HepG2 (cell line): ENCODE measurements around the gene CREG2. TPM values are rescaled to one million over a fixed set of nuclear protein-coding genes. Genes with fewer than 3 reads are reported as not detected.

Source experiments
- HMG20A ChIP-seq: IDR thresholded peaks from 2 replicates; pipeline ENCODE4 v1.6.1; 2016; ENCODE audit warnings: borderline replicate concordance
- HMGXB3 ChIP-seq: sonication (generic); formaldehyde crosslinking; IDR thresholded peaks from 2 replicates; pipeline ENCODE4 v1.4.0; 2020; ENCODE audit warnings: missing genetic modification reagents, borderline replicate concordance
- MLLT10 ChIP-seq: sonication (generic); formaldehyde crosslinking; IDR thresholded peaks from 2 replicates; pipeline ENCODE4 v1.4.0; 2020; ENCODE audit warnings: missing genetic modification reagents
- NCOA5 ChIP-seq: sonication (generic); formaldehyde crosslinking; IDR thresholded peaks from 2 replicates; pipeline ENCODE4 v1.4.0; 2020; ENCODE audit warnings: missing genetic modification reagents
- NR2F1 ChIP-seq, 2 experiments: fragments of 450-650 bp in 1 of 2; formaldehyde crosslinking in 1 of 2; IDR thresholded peaks; 2 replicates each; pipeline versions ENCODE4 v1.5.0 to v1.6.1; 2016 to 2020; ENCODE audit warnings: mild to moderate bottlenecking in 1 of 2, missing compliant biosample characterization in 1 of 2, missing genetic modification reagents in 1 of 2, moderate library complexity in 1 of 2
- RAD21 ChIP-seq: fragments of 450-650 bp; formaldehyde crosslinking; IDR thresholded peaks from 2 replicates; pipeline ENCODE4 v1.5.0; 2020; ENCODE audit warnings: mild to moderate bottlenecking
- RFX5 ChIP-seq: IDR thresholded peaks from 2 replicates; pipeline ENCODE4 v1.6.1; 2011; ENCODE audit warnings: low read depth, low read length, improper control_type of control experiment
- SMAD3 ChIP-seq: sonication (generic); formaldehyde crosslinking; IDR thresholded peaks from 2 replicates; pipeline ENCODE4 v1.4.0; 2020; ENCODE audit warnings: missing genetic modification reagents
- SMARCE1 ChIP-seq: fragments of 450-650 bp; IDR thresholded peaks from 2 replicates; pipeline ENCODE4 v1.6.1; 2017; ENCODE audit warnings: borderline replicate concordance
- TCF7L2 ChIP-seq: IDR thresholded peaks from 2 replicates; pipeline ENCODE4 v1.6.1; 2011; ENCODE audit warnings: mild to moderate bottlenecking, low read depth, low read length, moderate library complexity
- ZFP36L1 ChIP-seq: sonication (generic); formaldehyde crosslinking; IDR thresholded peaks from 2 replicates; pipeline ENCODE4 v1.8.0; 2022; ENCODE audit warnings: mild to moderate bottlenecking, missing genetic modification reagents, moderate library complexity
- ZNF230 ChIP-seq: sonication (generic); formaldehyde crosslinking; IDR thresholded peaks from 2 replicates; pipeline ENCODE4 v1.4.0; 2020; ENCODE audit warnings: mild to moderate bottlenecking, missing genetic modification reagents
- ZNF276 ChIP-seq: sonication (generic); formaldehyde crosslinking; IDR thresholded peaks from 2 replicates; pipeline ENCODE4 v1.4.0; 2020; ENCODE audit warnings: mild to moderate bottlenecking, low read depth, missing genetic modification reagents
- ZNF737 ChIP-seq: sonication (generic); formaldehyde crosslinking; IDR thresholded peaks from 2 replicates; pipeline ENCODE4 v1.5.0; 2020; ENCODE audit warnings: missing genetic modification reagents, mild to moderate bottlenecking, borderline replicate concordance
- polyA plus RNA-seq, 8 experiments: library from polyadenylated mRNA; depleted of rRNA in 3 of 8; stranded (reverse) in 7 of 8; unstranded in 1 of 8; fragments of >200 nt; fragmentation: Illumina TruSeq in 4 of 8; extraction: Trizol in 4 of 8; gene quantifications; 2 replicates each; pipeline versions ENCODE4 v1.2.1 to v1.2.3, GENCODE V29; 2011 to 2016; ENCODE audit warnings: low read depth in 4 of 8, missing spikeins in 1 of 8, mixed read lengths in 1 of 8; ENCODE audit not compliant: insufficient read depth in 1 of 8
- total RNA-seq, 5 experiments: library from RNA; depleted of rRNA; stranded (reverse); fragments of >200 nt; fragmentation: Illumina TruSeq; extraction: Trizol; gene quantifications; 2 replicates each; pipeline ENCODE4 v1.2.3, GENCODE V29; 2016; ENCODE audit warnings: low read depth in 1 of 5
- TF ChIP-seq, protein P1 (sequence below): sonication (generic); formaldehyde crosslinking; IDR thresholded peaks from 2 replicates; pipeline ENCODE4 v1.8.0; 2022; ENCODE audit warnings: missing genetic modification reagents, mild to moderate bottlenecking, inconsistent platforms, borderline replicate concordance
- TF ChIP-seq, protein P2 (sequence below): sonication (generic); formaldehyde crosslinking; IDR thresholded peaks from 2 replicates; pipeline ENCODE4 v1.4.0; 2020; ENCODE audit warnings: missing genetic modification reagents
- TF ChIP-seq, protein P3 (sequence below): sonication (generic); formaldehyde crosslinking; IDR thresholded peaks from 2 replicates; pipeline ENCODE4 v1.4.0; 2020; ENCODE audit warnings: missing genetic modification reagents

Gene CREG2
- total and polyA plus RNA-seq, 2 of the 13 experiments (the other 11 are each of a cell fraction or from before 2014, with no cell fraction given): 0.18 to 0.26 TPM

DNA sequence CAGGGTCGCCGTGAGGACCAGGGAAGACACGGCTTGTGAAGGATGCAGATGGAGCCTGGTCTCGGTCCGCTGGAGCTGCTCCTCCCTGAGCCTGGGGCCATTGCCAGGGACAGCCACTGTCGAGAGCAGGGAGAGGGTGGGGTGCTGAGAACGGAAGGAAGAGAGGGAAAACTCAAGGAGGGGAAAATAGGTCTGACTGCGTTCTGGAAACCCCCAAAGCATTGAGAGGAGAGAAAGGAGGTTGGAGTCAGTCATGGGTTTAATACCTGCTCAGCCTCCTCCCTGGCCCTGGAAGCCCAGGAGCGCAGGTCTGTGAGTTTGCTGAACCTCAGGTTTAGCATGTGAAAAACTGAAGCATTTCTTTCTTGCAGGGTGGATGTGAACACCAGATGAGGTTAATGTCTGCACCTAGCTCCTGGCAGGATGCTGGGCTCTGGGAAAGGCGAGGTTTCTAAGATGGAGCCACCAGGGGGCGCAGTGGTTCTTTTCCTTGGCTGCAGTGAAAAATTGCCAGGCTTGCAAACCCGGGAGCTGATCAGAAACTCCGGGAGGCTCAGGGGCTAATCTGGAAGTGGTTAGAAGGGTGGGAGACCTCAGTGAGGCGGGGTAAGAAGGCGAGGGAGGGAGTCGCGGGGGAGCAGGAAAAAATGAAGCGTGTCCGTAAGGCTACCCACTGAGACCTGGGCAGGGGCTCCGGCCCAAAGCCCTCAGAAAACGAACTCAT lies 45.2 kb downstream of the CREG2 start (continued):
- TF ChIP-seq, protein P1, sequence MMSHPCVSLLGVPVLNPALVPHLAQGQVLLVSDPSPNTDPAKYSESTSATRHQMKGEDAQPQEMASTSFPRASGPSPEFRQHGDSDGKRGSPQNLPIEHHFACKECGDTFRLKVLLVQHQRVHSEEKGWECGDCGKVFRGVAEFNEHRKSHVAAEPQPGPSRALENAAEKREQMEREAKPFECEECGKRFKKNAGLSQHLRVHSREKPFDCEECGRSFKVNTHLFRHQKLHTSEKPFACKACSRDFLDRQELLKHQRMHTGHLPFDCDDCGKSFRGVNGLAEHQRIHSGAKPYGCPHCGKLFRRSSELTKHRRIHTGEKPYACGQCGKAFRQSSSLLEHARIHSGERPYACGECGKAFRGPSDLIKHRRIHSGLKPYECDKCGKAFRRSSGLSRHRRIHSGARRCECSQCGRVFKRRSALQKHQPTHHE (CRISPR knock-in tag): no peak
- TF ChIP-seq, protein P2, sequence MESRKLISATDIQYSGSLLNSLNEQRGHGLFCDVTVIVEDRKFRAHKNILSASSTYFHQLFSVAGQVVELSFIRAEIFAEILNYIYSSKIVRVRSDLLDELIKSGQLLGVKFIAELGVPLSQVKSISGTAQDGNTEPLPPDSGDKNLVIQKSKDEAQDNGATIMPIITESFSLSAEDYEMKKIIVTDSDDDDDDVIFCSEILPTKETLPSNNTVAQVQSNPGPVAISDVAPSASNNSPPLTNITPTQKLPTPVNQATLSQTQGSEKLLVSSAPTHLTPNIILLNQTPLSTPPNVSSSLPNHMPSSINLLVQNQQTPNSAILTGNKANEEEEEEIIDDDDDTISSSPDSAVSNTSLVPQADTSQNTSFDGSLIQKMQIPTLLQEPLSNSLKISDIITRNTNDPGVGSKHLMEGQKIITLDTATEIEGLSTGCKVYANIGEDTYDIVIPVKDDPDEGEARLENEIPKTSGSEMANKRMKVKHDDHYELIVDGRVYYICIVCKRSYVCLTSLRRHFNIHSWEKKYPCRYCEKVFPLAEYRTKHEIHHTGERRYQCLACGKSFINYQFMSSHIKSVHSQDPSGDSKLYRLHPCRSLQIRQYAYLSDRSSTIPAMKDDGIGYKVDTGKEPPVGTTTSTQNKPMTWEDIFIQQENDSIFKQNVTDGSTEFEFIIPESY (CRISPR knock-in tag): no peak
- TF ChIP-seq ZNF276 (no peak), ZFP36L1 (CRISPR knock-in tag) (no peak), SMAD3 (CRISPR knock-in tag) (peak; percentile 28; the same call in 1 of the 2 replicates), RFX5 (no peak), NR2F1 (CRISPR knock-in tag; IDR thresholded peaks at IDR 0.05) (no peak), TCF7L2 (no peak), HMG20A (CRISPR knock-in tag) (no peak), MLLT10 (CRISPR knock-in tag) (no peak), SMARCE1 (no peak), RAD21 (CRISPR knock-in tag) (peak; percentile 83), HMGXB3 (CRISPR knock-in tag) (no peak), ZNF737 (CRISPR knock-in tag) (no peak), ZNF230 (CRISPR knock-in tag) (peak; percentile 84; the same call in 1 of the 2 replicates), NCOA5 (CRISPR knock-in tag) (no peak)
- TF ChIP-seq, protein P3, sequence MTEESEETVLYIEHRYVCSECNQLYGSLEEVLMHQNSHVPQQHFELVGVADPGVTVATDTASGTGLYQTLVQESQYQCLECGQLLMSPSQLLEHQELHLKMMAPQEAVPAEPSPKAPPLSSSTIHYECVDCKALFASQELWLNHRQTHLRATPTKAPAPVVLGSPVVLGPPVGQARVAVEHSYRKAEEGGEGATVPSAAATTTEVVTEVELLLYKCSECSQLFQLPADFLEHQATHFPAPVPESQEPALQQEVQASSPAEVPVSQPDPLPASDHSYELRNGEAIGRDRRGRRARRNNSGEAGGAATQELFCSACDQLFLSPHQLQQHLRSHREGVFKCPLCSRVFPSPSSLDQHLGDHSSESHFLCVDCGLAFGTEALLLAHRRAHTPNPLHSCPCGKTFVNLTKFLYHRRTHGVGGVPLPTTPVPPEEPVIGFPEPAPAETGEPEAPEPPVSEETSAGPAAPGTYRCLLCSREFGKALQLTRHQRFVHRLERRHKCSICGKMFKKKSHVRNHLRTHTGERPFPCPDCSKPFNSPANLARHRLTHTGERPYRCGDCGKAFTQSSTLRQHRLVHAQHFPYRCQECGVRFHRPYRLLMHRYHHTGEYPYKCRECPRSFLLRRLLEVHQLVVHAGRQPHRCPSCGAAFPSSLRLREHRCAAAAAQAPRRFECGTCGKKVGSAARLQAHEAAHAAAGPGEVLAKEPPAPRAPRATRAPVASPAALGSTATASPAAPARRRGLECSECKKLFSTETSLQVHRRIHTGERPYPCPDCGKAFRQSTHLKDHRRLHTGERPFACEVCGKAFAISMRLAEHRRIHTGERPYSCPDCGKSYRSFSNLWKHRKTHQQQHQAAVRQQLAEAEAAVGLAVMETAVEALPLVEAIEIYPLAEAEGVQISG (CRISPR knock-in tag): peak; percentile 25; the same call in 1 of the 2 replicates
